Liver (tissue), 9 donors: ENCODE data around the gene PTPRN2. TPM values are rescaled to one million over a fixed set of nuclear protein-coding genes. Genes with fewer than 3 reads are reported as not detected.

Experiments used
- DNase-seq: peaks from one replicate; pipeline ENCODE4 v3.0.0-alpha.2; 2017; ENCODE audit warnings: low spot score
- H3K27ac ChIP-seq, 2 donors: one replicate each; pipeline ENCODE4 v1.7.0; 2013; ENCODE audit warnings: inconsistent platforms in 2 of 2, low read length in 2 of 2, control low read depth in 1 of 2, low read depth in 1 of 2, mild to moderate bottlenecking in 1 of 2
- H3K27me3 ChIP-seq, 4 donors: one replicate each; pipeline versions ENCODE4 v1.6.1 to v1.7.0; 2013; ENCODE audit warnings: low read length in 3 of 4, inconsistent platforms in 1 of 4, mild to moderate bottlenecking in 1 of 4, moderate library complexity in 1 of 4; ENCODE audit not compliant: control insufficient read depth in 4 of 4, insufficient read depth in 4 of 4
- H3K36me3 ChIP-seq, 4 donors: one replicate each; pipeline versions ENCODE4 v1.6.1 to v1.7.0; 2013; ENCODE audit warnings: low read length in 3 of 4, mild to moderate bottlenecking in 3 of 4, low read depth in 1 of 4, moderate library complexity in 1 of 4; ENCODE audit not compliant: control insufficient read depth in 4 of 4, insufficient read depth in 3 of 4
- H3K4me1 ChIP-seq, 4 donors: one replicate each; pipeline versions ENCODE4 v1.6.1 to v1.7.0; 2013; ENCODE audit warnings: low read length in 3 of 4, mild to moderate bottlenecking in 3 of 4, moderate library complexity in 1 of 4; ENCODE audit not compliant: control insufficient read depth in 4 of 4, insufficient read depth in 4 of 4
- H3K4me3 ChIP-seq, 3 donors: one replicate each; pipeline versions ENCODE4 v1.6.1 to v1.7.0; 2013; ENCODE audit warnings: low read length in 3 of 3, control low read depth in 1 of 3, low read depth in 1 of 3, mild to moderate bottlenecking in 1 of 3
- H3K9ac ChIP-seq, 2 donors: one replicate each; pipeline ENCODE4 v1.7.0; 2013; ENCODE audit warnings: low read length in 2 of 2, mild to moderate bottlenecking in 2 of 2, moderate library complexity in 2 of 2, control low read depth in 1 of 2, low read depth in 1 of 2
- H3K9me3 ChIP-seq, 4 donors: one replicate each; pipeline versions ENCODE4 v1.6.1 to v1.7.0; 2013; ENCODE audit warnings: low read length in 3 of 4; ENCODE audit not compliant: control insufficient read depth in 4 of 4
- CTCF ChIP-seq: fragments of 150-350 bp; IDR thresholded peaks from 2 replicates; pipeline ENCODE4 v1.5.1; 2017; ENCODE audit warnings: improper control_type of control experiment, low read depth, low read length; ENCODE audit not compliant: missing input control
- FOXA1 ChIP-seq: IDR thresholded peaks from 2 replicates; pipeline ENCODE4 v1.6.1; 2016; ENCODE audit warnings: antibody characterized with exemption
- FOXA2 ChIP-seq: IDR thresholded peaks from 2 replicates; pipeline ENCODE4 v1.6.1; 2016; ENCODE audit warnings: antibody characterized with exemption
- GABPA ChIP-seq, 2 donors: IDR thresholded peaks in 1 of 2; conservative IDR thresholded peaks in 1 of 2; 2 replicates each; pipeline ENCODE4 v1.6.1; 2016; ENCODE audit warnings: antibody characterized with exemption in 2 of 2, mild to moderate bottlenecking in 1 of 2, moderate library complexity in 1 of 2
- HNF4A ChIP-seq, 2 donors: conservative IDR thresholded peaks; 2 replicates each; pipeline ENCODE4 v1.6.1; 2016; ENCODE audit warnings: antibody characterized with exemption in 2 of 2, mild to moderate bottlenecking in 2 of 2
- HNF4G ChIP-seq: IDR thresholded peaks from 2 replicates; pipeline ENCODE4 v1.6.1; 2016; ENCODE audit warnings: antibody characterized with exemption
- JUND ChIP-seq, 2 donors: IDR thresholded peaks; 2 replicates each; pipeline ENCODE4 v1.6.1; 2016; ENCODE audit warnings: antibody characterized with exemption in 2 of 2
- NR2F2 ChIP-seq: IDR thresholded peaks from 2 replicates; pipeline ENCODE4 v1.6.1; 2016; ENCODE audit warnings: antibody characterized with exemption
- RAD21 ChIP-seq, 2 donors: IDR thresholded peaks; 2 replicates each; pipeline ENCODE4 v1.6.1; 2016; ENCODE audit warnings: antibody characterized with exemption in 2 of 2, mild to moderate bottlenecking in 2 of 2
- REST ChIP-seq: IDR thresholded peaks from 2 replicates; pipeline ENCODE4 v1.6.1; 2016; ENCODE audit warnings: antibody characterized with exemption, mild to moderate bottlenecking
- RXRA ChIP-seq, 2 donors: IDR thresholded peaks; 2 replicates each; pipeline ENCODE4 v1.6.1; 2017 to 2018; ENCODE audit warnings: antibody characterized with exemption in 2 of 2, mild to moderate bottlenecking in 1 of 2
- SP1 ChIP-seq: IDR thresholded peaks from 2 replicates; pipeline ENCODE4 v1.6.1; 2018; ENCODE audit warnings: antibody characterized with exemption, mild to moderate bottlenecking
- TAF1 ChIP-seq: conservative IDR thresholded peaks from 2 replicates; pipeline ENCODE4 v1.6.1; 2016; ENCODE audit warnings: antibody characterized with exemption, mild to moderate bottlenecking
- YY1 ChIP-seq: IDR thresholded peaks from 2 replicates; pipeline ENCODE4 v1.6.1; 2016; ENCODE audit warnings: antibody characterized with exemption, mild to moderate bottlenecking
- ZBTB33 ChIP-seq: IDR thresholded peaks from 2 replicates; pipeline ENCODE4 v1.6.1; 2016; ENCODE audit warnings: antibody characterized with exemption
- WGBS: extraction: QIAGEN DNeasy Blood & Tissue Kit; methylation state at CpG from one replicate; pipeline ENCODE4 v1.1.7; 2013; 5-methylcytosine and 5-hydroxymethylcytosine counted together
- polyA plus RNA-seq, 2 donors: library from polyadenylated mRNA; stranded (reverse) in 1 of 2; unstranded in 1 of 2; fragments of 200-250 nt in 1 of 2; fragments of >200 nt in 1 of 2; fragmentation: Nextera tagmentation in 1 of 2; extraction: Ambion mirVana in 1 of 2; gene quantifications; one replicate each; pipeline versions ENCODE4 v1.2.1 to v1.2.3, GENCODE V29; 2013 to 2015
- total RNA-seq, 2 donors: library from RNA; depleted of rRNA; stranded (reverse); fragments of >200 nt; gene quantifications; one replicate each; pipeline ENCODE4 v1.2.3, GENCODE V29; 2014
- TF ChIP-seq, protein P1 (sequence below): IDR thresholded peaks from 2 replicates; pipeline ENCODE4 v1.6.1; 2016; ENCODE audit warnings: antibody characterized with exemption
- TF ChIP-seq, protein P2 (sequence below): IDR thresholded peaks from 2 replicates; pipeline ENCODE4 v1.6.1; 2016; ENCODE audit warnings: antibody characterized with exemption
- donor health status: healthy.
- donor health status: healthy.
- donor health status: healthy.
- donor health status: healthy.
- donor health status: healthy.

PTPRN2 gene
- total and polyA plus RNA-seq, 4 donors = 0.75 to 1.9 (median 1.1) TPM

DNA sequence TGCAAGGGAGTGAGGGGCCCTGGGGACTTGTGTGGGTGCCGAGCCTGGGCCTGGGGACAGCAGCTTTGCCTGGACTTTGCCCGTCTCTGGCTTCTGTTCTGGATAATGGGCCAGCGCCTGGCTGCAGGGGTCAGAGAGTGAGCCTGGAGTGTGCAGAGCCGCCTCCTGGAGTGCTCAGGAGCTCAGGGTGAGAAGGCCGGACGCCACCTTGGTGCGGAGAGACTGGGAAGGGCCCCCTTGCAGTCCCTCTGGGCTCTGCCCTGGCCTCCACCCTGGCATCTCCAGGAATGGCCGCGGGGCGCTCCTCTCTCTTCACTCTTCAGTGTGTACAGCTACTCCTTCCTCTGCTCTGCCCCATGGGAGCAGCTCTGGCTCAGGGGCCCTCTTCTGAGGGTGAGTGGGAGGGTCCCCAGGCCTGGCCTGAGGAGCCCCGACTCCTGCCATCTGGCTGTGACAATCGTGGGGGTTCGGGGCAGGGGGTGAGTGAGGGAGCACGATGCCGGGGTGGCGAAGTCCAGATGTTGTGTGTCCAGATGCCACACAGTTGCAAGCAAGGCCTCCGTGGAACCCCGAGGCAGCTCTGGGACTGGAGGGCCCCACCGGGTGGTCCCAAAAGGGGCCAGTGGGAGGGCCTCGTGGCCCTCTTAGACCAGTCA, 1063.7 kb downstream of the PTPRN2 start:
- Histone ChIP-seq H3K27ac (no peak overlapping the region), H3K36me3 (no peaks in the 10 kb centered on the region), H3K27me3 (no peaks in the 10 kb centered on the region), H3K4me1 (no peaks in the 10 kb centered on the region), H3K4me3 (no peak overlapping the region), H3K9ac (no peak overlapping the region), H3K9me3 (no peaks in the 10 kb centered on the region)
- no peak for DNase-seq
- TF ChIP-seq FOXA1 = no peak
- no peak for TF ChIP-seq JUND (IDR thresholded peaks at IDR 0.05)
- no peak for TF ChIP-seq NR2F2
- TF ChIP-seq CTCF = no peak
- TF ChIP-seq FOXA2 = no peak
- no peak for TF ChIP-seq SP1
- no peak for TF ChIP-seq RXRA (IDR thresholded peaks at IDR 0.05)
- no peak for TF ChIP-seq REST
- no peak for TF ChIP-seq GABPA (IDR thresholded peaks at IDR 0.05 in 1 of 2, conservative IDR thresholded peaks at IDR 0.05 in 1 of 2)
- TF ChIP-seq, protein P1, sequence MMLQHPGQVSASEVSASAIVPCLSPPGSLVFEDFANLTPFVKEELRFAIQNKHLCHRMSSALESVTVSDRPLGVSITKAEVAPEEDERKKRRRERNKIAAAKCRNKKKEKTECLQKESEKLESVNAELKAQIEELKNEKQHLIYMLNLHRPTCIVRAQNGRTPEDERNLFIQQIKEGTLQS = no peak
- no peak for TF ChIP-seq HNF4A (conservative IDR thresholded peaks at IDR 0.05)
- no peak for TF ChIP-seq HNF4G
- no peak for TF ChIP-seq RAD21 (IDR thresholded peaks at IDR 0.05)
- TF ChIP-seq, protein P2, sequence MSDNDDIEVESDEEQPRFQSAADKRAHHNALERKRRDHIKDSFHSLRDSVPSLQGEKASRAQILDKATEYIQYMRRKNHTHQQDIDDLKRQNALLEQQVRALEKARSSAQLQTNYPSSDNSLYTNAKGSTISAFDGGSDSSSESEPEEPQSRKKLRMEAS = no peak
- TF ChIP-seq TAF1 = no peak
- no peak for TF ChIP-seq ZBTB33
- TF ChIP-seq YY1 = no peak
- 88% methylated on average over 20 of the region's 20 CpGs for WGBS
